GM21360 (cell line): ENCODE measurements around the gene HOXA11.

ENCODE experiments used
- ATAC-seq: cut with Tn5 transposase; IDR thresholded peaks from one replicate; pipeline ENCODE4 v1.9.1; 2021; ENCODE audit warnings: mild to moderate bottlenecking, moderate library complexity; ENCODE audit not compliant: unreplicated experiment

HOXA11 gene

DNA sequence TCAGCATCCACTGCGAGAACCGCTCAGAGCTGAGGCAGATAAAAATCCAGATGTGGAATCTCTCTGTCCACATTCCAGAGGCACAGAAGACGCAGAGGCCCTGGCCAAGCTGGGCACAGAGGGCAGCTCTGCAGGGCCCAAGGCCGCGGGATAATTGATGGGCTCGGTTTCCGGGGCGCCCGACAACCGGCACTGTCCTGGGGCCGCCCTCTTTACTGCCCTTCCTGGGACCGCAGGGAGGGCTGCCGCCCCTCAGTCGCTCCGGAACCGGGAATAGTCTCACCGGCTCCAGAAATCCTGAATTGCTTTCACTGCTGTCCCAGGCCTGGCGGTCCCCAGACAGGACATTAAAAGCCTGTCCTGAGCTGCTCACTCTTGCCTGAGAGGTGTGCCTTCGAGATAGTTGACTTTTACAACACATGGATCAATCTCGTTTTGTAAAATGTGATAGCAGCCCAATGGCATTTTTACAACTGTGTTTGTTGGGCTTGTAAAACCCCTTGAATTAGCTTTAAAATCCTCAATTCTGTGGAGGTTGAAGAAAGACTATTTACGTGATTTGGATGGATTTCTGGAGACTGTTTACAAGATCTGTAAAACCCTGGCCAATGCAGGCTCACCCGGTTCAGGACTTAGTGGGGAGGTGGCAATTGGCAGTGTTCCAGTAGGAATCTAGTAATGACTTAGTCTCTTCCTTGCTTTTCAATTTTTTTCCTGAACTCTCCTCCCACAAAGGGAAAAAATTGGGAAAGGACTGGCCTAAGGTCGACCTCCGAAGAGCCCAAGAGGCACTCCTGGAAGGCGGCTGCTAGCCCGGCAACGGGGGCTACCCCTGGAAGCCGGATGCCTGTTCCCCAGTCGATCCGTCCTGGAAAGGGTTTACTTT lies 36.0 kb downstream of the HOXA11 start:
- no peak for ATAC-seq

DNA sequence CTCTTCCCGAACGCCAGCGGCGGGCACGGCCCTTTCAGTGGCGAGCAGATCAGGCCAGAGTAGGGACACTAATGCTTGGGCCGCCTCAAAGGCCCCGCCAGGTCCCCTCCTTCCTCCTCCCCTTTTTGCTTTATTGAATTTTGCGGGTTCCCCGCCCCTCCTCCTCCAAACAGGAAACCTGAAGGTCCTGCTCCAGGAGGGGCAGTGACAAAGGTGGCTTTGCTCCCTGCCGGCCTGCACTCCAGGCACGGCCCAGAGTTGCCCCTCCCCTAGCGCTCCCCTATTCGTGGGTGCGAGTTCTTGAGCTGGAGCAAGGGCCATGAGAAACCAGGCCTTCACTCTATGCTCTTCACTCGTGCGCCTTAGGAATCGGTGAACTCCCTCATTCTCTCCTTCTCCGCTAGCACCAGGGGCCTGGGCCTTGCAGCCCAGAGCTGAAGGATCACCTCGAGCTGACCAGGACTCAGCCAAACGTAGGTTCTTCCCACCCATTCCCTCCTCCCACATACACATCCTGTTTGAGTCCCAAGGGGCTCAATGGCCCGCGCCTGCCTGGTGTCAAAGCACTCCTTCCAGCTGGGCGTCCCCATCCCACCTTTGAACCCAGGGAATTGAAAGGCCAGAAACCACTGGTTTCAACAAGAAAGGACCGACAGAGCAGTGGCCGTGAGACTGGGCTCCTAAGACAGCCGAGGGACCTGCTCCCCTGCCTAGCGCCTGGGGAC lies 36.8 kb downstream of the HOXA11 start:
- ATAC-seq = no peak

DNA sequence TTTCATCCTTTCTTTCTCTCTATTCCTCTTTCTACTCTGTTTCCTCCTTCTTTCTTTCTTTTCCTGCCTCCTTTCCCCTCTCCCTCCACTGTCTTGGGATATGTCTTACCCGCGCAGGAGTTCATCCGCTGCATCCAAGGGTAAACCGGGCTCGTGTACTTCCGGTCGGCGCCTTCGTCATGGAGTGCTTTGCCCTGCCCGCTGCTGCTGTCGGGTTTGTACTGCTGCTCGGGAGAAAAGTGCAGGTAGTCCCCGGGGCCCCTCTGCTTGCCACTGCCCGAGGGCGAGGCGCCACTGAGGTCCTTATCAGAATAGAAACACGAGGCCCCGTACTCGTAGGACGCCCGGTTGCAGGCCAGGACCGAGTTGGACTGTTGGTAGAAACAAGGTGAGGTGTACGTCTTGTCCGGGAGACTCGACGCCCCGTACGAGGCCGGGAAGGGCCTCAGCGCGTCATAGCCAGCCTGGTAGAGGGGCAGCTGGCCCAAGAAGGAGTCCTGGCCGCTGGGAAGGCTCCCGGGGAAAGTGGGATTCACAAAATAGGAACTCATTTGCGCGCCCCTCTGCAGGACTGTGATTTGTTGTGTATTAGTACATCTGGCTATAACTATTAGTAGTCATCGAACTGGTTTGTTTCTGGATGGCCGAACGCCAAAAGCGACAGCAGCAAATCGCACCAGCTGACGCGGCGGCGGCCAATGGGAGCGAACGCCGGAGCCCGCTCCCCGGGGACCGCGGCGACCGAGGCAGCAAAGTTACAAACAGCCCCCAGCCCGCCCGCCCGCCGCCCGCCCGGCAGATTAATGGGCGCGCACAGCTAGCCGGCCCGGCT lies 37.6 kb downstream of the HOXA11 start, which contains the start of gene HOXA6:
TSS of gene HOXA6 (minus strand) at position 576 of the 832 bp plus-strand sequence. CDS start at position 551, 25 bp downstream.
- ATAC-seq = no peak

DNA sequence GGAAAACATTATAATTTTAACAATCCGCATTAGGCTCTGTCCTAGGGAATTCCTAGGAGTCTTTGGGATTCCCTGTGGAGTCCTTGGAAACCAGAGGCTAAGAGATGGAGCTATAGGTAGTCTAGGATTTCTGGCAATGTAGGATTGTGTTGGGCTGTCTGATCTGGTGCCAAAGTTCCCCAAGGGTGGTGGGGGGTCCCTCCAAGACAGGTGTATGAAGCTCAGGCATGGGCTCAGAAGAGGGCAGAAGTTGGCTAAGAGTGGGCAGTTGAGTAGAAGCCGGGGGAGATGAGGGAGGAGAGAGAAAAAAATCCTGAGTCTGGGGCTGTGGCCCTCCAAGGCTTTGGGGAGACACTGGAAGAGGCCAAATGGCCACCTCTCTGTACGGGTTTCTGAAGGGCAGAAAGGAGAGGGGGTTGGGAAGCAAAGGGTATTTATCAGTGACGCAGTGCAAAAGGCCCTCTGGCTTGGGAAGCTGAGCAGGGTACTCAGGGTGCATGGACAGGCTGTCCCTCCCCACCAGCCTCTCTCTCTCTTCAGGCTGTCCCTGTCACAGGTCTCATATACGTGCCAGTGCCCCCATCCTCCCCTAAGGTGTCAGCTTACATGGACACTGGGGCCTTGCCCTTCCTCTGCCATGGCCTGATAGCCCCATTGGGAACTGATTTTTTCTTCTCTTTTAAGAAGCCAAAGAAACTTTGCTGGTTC lies 38.4 kb downstream of the HOXA11 start:
- no peak for ATAC-seq

DNA sequence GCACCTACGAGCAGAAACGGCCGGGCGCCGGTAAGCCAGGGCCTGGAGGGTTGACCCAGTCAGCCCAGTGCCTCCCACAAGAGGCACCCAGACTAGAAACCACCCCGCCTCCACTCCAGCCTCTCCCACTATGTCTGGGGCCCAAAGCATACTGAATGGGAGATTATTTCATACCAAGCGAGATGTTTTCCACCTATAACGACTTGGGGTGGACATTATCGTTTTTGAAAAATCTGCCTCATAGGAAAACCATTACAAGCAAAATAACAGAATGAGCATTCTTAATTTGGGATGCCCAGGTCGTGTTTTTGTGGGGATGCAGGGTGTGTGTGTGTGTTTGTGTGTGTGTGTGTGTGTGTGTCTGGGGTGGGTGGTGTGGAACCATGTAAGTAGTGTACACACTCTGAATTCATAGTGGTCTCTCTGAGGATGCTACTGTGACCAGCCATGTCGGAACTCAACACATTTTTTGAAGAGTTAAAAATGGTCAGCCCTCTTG lies 39.1 kb downstream of the HOXA11 start:
- ATAC-seq = no peak

DNA sequence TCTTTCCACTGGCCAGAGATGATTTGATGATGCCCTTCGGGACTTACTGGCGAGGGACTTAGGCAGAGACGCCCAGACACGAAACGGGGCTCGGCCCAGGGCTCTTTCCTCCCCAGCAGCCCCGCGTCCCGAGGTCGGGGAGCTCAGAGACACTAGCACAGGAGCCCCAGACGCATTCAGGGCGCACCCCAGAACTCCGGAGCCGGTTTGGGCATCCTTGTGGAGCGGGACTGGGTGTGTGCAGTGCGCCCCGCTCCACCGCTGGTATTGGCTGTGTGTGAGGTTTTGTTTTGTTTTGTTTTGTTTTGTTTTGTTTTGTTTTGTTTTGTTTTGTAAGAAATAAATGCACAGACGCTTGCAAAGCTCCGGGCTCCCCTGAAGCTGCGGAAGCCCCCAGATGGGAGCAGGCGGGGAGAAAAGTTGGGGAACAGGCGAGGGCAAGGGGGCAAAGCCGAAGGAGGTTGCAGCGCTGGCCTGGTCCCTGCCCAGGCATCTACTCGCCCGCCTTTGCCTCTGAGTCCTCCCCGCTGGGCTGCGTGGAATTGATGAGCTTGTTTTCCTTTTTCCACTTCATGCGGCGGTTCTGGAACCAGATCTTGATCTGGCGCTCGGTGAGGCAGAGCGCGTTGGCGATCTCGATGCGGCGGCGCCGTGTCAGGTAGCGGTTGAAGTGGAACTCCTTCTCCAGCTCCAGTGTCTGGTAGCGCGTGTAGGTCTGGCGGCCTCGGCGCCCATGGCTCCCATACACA lies 39.7 kb downstream of the HOXA11 start:
- ATAC-seq = no peak

DNA sequence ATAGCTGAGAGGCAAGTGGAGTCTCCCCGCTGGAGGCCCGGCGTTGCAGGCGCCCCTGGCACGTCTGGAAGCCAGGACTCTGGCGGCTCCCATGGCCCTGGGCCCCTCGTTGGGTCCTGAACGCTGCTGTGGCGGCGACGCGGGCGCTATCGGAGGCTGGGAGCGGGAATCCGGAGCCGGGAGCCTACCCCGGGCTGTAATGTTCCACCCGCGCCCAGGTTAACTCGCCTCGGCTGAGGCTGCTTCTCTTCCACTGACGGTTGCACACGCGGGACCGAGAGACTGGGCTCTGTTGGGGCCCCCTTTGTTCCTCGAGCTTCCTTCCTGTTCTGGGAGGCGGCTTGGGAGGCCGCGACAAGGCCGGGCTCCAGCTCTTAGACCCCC lies 40.3 kb downstream of the HOXA11 start:
- no peak for ATAC-seq

DNA sequence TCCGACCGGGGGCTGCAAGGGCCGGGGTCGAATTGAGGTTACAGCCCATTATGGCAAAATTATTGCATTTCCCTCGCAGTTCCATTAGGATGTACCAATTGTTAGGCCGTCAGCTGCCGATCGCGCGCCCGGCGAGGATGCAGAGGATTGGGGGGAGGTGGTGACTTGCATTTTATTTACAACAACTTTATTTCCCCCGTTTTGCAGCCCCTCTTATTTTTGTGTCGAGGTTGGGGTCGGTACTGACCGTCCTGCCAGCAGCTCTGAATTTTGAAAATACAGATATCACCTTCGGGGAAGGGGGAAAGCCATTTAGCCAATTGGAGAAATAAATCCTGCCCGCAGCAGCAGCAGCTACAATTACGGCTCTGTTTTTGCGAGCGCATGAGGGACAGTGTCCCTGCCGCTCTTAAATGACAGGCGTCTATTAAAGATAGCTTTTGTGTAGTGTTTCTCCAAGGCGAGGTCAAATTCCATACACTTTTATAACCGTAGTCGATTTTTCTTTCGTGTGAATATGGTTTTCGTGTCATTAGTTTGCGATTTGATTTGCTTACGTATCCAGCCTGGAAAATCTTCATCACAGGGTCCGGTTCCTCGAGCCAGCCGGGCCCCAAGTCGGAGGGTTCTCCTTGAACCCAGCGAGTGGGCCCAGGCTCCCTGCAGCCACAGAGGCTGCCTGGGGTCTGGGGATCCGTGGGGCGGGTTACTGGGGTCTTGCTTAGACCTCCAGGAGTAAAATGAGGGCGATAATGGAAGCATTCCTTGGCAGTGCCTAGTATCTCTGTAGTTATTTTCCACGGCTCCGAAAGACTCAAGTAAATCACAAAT lies 40.9 kb downstream of the HOXA11 start:
- ATAC-seq = no peak

DNA sequence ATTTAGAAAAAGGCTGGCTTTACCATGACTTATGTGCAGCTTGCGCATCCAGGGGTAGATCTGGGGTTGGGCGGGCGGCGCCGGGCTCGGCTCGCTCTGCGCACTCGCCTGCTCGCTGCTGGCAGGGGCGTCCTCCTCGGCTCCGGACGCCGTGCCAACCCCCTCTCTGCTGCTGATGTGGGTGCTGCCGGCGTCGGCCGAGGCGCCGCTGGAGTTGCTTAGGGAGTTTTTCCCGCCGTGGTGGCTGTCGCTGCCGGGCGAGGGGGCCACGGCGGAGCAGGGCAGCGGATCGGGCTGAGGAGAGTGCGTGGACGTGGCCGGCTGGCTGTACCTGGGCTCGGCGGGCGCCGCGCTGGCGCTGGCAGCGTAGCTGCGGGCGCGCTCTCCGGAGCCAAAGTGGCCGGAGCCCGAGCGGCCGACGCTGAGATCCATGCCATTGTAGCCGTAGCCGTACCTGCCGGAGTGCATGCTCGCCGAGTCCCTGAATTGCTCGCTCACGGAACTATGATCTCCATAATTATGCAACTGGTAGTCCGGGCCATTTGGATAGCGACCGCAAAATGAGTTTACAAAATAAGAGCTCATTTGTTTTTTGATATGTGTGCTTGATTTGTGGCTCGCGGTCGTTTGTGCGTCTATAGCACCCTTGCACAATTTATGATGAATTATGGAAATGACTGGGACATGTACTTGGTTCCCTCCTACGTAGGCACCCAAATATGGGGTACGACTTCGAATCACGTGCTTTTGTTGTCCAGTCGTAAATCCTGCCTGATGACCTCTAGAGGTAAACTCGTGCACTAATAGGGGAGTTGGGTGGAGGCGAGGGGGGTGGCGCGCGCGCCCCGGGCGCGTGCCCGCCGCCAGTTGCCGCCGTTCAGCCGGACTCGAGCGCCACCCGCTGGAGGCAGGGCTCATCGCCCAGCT lies 41.7 kb downstream of the HOXA11 start, which contains the start of gene HOXA5:
TSS of gene HOXA5 (minus strand) at position 659 of the 927 bp plus-strand sequence. CDS start at position 585, 74 bp downstream.
- no peak for ATAC-seq

DNA sequence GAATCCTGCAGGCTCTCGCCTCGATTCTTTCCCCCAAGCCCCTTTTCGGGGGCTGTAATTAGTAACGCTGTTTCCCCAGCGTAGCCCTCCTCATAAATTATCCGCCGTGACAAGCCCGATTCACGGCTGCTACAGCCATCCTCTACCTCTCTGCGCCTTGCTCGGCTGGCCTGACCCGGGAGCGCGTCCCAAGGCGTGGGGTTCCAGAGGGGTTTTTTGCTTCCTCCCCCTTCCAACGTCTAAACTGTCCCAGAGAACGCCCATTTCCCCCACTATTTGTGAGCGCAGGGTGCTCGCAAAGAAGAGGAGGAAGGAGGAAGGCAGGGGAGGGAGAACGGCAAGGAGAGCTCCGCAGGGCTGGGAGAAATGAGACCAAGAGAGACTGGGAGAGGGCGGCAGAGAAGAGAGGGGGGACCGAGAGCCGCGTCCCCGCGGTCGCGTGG lies 42.4 kb downstream of the HOXA11 start:
- ATAC-seq = no peak

DNA sequence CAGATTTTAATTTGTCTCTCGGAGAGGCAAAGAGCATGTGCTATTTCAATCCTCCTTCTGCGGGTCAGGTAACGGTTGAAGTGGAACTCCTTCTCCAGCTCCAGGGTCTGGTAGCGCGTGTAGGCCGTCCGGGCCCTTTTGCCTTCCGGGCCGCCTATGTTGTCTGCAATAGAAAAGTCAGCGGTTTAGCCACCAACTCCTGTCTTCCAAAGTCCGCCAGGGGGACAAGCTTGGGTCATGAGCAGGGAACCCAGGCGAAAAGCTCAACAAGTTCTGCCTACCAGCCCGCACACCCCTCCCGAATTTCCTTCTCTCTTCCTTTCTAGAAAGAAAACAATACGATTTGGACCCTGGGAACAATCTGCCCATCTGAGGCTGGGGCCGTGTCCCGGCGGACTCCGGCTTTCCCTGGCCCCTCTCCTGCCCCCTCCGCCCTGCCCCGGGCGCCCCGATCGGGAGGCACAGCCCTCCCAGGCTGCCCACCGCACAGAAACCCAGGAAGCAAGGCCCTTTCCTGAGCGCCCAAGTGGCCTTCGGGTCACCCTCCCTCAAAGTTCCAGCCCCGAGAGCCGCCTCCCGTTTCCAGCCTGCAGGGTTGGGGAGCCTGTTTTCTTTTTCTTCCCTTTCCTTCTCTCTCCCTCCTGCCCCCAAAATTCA lies 43.0 kb downstream of the HOXA11 start:
- no peak for ATAC-seq

DNA sequence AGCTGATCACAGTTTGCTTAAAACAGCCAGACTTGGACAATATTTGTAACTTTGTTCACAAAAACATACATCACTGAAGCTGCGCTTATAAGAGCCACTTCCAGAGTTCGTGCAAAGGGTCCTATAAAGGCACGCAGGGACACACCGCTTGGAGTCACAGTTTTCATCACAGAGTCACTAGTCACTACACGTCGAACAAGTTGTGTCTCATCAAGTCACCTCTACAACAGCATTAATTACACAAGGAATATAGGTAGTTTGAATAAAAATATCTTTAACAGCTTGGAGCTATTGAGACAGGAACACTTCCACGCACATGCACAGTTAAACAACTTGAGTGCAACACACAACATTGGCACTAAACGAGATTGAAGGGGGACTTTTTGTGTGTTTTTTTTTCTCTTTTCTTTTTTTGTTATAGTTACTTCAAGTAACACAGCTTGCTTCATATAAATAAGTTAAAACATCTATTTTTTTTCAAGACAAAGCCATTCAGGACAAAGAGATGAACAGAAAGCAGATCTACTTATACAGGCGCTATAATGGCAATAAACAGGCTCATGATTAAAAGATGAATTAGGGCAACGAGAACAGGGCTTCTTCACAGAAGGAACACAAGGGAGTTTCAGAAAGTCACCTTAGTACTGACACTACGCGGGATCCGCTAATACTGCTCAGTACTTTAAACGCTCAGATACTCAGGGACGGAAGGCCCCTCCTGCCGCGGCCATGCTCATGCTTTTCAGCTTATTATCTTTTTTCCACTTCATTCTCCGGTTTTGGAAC lies 43.7 kb downstream of the HOXA11 start:
- ATAC-seq = no peak

DNA sequence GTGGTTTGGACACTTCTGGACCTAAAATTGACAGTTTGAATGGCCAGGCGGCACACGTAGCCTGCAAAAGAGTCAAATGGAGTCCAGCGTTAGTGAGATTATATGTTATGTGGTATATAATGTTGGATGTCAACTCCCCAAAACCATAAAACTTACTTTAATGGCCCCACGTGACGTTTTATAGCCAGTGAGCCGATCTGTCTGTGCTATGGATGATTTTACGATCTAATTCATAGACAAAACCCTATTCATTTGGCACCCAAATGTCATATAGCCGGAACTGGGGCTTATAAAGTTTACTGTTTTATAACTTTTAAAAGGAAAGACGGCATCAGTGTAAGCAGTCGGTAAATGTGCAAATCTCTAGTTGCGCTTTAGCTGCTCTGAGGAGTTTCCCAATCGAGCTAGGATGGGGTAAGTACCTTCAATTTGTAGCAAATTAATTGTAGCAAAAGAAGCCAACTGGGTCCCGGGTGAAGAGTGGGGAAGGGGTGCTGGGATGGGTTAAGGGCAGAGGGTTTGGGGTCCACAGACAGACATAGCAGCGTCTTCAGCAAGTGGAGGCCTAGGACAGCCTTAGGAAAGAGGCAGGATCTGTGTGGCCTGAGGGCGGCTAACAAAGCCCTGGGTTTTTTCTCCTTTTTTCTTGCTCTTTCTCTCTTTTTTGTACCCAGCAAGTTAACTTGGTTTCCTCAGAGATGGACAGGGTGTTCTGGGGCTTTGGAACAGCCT lies 44.7 kb downstream of the HOXA11 start:
- no peak for ATAC-seq

DNA sequence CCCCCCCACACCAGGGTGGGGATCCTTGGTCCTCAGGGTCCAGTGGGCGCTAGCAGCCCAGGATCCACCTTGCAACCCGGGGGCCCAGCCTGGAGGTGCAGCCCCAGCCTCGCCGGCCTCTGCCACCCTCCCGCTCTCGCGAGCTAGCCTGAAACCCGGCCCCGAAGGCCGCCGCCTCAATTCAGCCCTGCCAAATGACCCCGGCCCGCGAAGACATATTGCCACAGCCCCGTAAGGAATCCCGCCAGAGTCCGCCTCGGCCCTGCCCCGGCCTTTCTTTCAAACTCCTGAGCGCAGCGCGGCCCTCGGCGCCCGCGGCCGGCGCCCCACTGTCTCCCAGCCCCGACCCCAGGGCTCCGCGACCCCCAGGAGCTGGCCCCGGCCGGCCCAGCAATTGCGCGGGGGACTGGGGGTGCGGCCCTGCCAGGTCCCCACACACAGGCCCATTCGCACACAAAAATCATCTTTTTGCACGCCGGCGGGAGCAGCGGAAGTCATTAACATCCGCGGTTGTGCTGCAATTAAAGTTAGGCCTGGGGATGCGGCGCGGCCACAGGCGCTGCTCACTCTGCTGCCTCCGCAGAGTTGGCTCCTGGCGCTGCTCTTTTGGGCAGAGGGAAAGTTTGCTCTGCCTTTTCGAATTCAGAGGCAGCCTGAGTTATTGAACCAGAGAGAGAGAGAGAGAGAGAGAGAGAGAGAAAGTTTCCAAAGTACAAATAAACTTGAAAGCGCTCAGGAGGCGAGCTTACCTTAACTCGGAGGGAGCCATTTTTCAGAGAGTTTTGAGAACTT lies 45.5 kb downstream of the HOXA11 start:
- no peak for ATAC-seq

DNA sequence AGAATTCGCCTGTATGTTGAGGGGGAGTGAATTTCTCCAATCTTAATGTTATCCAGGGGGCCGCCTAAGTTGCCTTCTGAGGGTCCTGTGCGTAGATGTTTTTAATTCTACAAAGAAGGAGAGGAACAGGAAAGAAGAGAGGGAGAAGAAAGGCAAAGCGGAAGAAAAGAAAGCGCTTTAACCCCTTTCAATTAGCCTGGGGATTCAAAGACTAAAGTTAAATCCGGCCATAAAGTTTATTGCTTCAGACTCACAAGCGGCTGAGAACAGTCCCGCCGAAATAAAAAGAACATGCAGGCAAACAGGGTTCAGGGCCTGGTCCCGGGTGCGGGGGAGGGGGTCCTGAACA lies 46.1 kb downstream of the HOXA11 start:
- no peak for ATAC-seq
